SK-N-SH treated with all-trans-retinoic acid at 6 μM for 48 hours (cell line): Measurements from ENCODE around the gene CENPF.

ENCODE experiments used
- CSDC2 ChIP-seq: fragments of 250-450 bp; sonication (Bioruptor Pico); IDR thresholded peaks from 2 replicates; pipeline ENCODE4 v1.5.0; 2020; ENCODE audit warnings: mild to moderate bottlenecking, moderate library complexity
- CSRNP3 ChIP-seq: fragments of 250-450 bp; sonication (Bioruptor Pico); IDR thresholded peaks from 2 replicates; pipeline ENCODE4 v1.5.1; 2021; ENCODE audit warnings: mild to moderate bottlenecking, moderate library complexity

- no peak for TF ChIP-seq CSRNP3 (CRISPR knock-in tag)
- TF ChIP-seq CSDC2 (CRISPR knock-in tag), result no peak
Observed at GRCh38 chr1:214573386-214574318, 29.3 kb upstream of the CENPF start.
